ENCODE data around the gene COPS8.

Gene COPS8

GRCh38 chr2:237101118-237101979, 15.7 kb downstream of the COPS8 start:
- DNase-seq: no peak

GRCh38 chr2:237102428-237102827, 16.7 kb downstream of the COPS8 start:
- no peak for DNase-seq

- DNase-seq: no peak
Measured at GRCh38 chr2:237109421-237109934, 23.8 kb downstream of the COPS8 start.

- no peak for DNase-seq
Measured at GRCh38 chr2:237113026-237113795, 27.5 kb downstream of the COPS8 start.

- DNase-seq: no peak
Measured at GRCh38 chr2:237115870-237116269, 30.2 kb downstream of the COPS8 start.

- no peak for DNase-seq
Measured at GRCh38 chr2:237116431-237116830, 30.7 kb downstream of the COPS8 start.

- no peak for DNase-seq
Measured at GRCh38 chr2:237118025-237118424, 32.3 kb downstream of the COPS8 start.

GRCh38 chr2:237118561-237119155, 33.0 kb downstream of the COPS8 start:
- DNase-seq: no peak

GRCh38 chr2:237120916-237121315, 35.2 kb downstream of the COPS8 start:
- no peak for DNase-seq

GRCh38 chr2:237121321-237121720, 35.6 kb downstream of the COPS8 start:
- DNase-seq: no peak

- peak in 2 of 5 experiments; percentile 38 to 53 for DNase-seq
Measured at GRCh38 chr2:237122214-237122666, 36.6 kb downstream of the COPS8 start.

GRCh38 chr2:237124820-237125219, 39.1 kb downstream of the COPS8 start:
- DNase-seq: no peak

GRCh38 chr2:237125967-237126366, 40.3 kb downstream of the COPS8 start:
- DNase-seq: no peak

- DNase-seq: no peak
Measured at GRCh38 chr2:237126519-237127174, 41.0 kb downstream of the COPS8 start.

- DNase-seq: no peak
Measured at GRCh38 chr2:237128026-237128703, 42.5 kb downstream of the COPS8 start.

- no peak for DNase-seq
Measured at GRCh38 chr2:237128845-237129592, 43.3 kb downstream of the COPS8 start.

GRCh38 chr2:237129625-237130263, 44.1 kb downstream of the COPS8 start:
- DNase-seq: no peak

GRCh38 chr2:237130562-237131421, 45.1 kb downstream of the COPS8 start:
- no peak for DNase-seq

GRCh38 chr2:237131749-237132533, 46.3 kb downstream of the COPS8 start:
- no peak for DNase-seq

Data from T-helper 2 cell (primary cell).